PFSK-1 (cell line): ENCODE measurements around the gene USHBP1.

Experiments used
- FOXP2 ChIP-seq: optimal IDR thresholded peaks from 2 replicates; pipeline ENCODE3; 2011; ENCODE audit warnings: borderline replicate concordance, control low read depth, inconsistent platforms; ENCODE audit not compliant: insufficient read depth; ENCODE audit errors: extremely low read length, extremely low read depth
- POLR2AphosphoS5 ChIP-seq: IDR thresholded peaks from 2 replicates; pipeline ENCODE4 v1.6.1; 2012; ENCODE audit warnings: low read depth, mild to moderate bottlenecking, control low read depth, low read length, moderate library complexity
- REST ChIP-seq, 2 experiments: IDR thresholded peaks; 2 replicates each; pipeline versions ENCODE4 v1.6.1 to v1.8.0; 2011 to 2012; ENCODE audit warnings: low read depth in 2 of 2, low read length in 2 of 2, control low read depth in 1 of 2, inconsistent platforms in 1 of 2, mild to moderate bottlenecking in 1 of 2, moderate library complexity in 1 of 2; ENCODE audit not compliant: insufficient read depth in 1 of 2
- SIN3A ChIP-seq: IDR thresholded peaks from 2 replicates; pipeline ENCODE4 v1.6.1; 2012; ENCODE audit warnings: mild to moderate bottlenecking, low read length, moderate library complexity, borderline replicate concordance; ENCODE audit not compliant: insufficient read depth
- TAF1 ChIP-seq: IDR thresholded peaks from 2 replicates; pipeline ENCODE4 v1.6.1; 2012; ENCODE audit warnings: low read length, control low read depth, borderline replicate concordance; ENCODE audit not compliant: insufficient read depth

- TF ChIP-seq POLR2AphosphoS5: no peak
- TF ChIP-seq REST (IDR thresholded peaks at IDR 0.05; ENCODE audit: insufficient read depth in 1 of 2, low read depth in 2 of 2, low read length in 2 of 2): no peak
- no peak for TF ChIP-seq TAF1
- TF ChIP-seq SIN3A: no peak
- no peak for TF ChIP-seq FOXP2
These were observed 44.3 kb downstream of the USHBP1 start for GRCh38 chr19:17220207-17220758.
